Thymus (tissue), 11 donors: ENCODE measurements around the gene RBFOX2. TPM values are rescaled to one million over a fixed set of nuclear protein-coding genes. Genes with fewer than 3 reads are reported as not detected.

Source experiments
- DNase-seq, 9 donors: peaks; one replicate each; pipeline ENCODE4 v3.0.0-alpha.2; 2013; ENCODE audit warnings: low spot score in 9 of 9, low read depth in 6 of 9, missing footprints in 1 of 9
- H3K27ac ChIP-seq, 2 donors: one replicate each; pipeline ENCODE4 v1.5.1; 2013; ENCODE audit warnings: control low read depth in 1 of 2, low read depth in 1 of 2, low read length in 1 of 2, mild to moderate bottlenecking in 1 of 2, moderate library complexity in 1 of 2
- H3K27me3 ChIP-seq, 2 donors: one replicate each; pipeline ENCODE4 v1.5.1; 2013; ENCODE audit warnings: low read length in 1 of 2; ENCODE audit not compliant: control insufficient read depth in 2 of 2, insufficient read depth in 1 of 2
- H3K36me3 ChIP-seq, 2 donors: one replicate each; pipeline ENCODE4 v1.5.1; 2013; ENCODE audit warnings: low read length in 1 of 2, mild to moderate bottlenecking in 1 of 2, moderate library complexity in 1 of 2; ENCODE audit not compliant: control insufficient read depth in 2 of 2, insufficient read depth in 2 of 2
- H3K4me1 ChIP-seq, 2 donors: one replicate each; pipeline ENCODE4 v1.5.1; 2013; ENCODE audit warnings: low read length in 2 of 2; ENCODE audit not compliant: control insufficient read depth in 2 of 2, insufficient read depth in 2 of 2
- H3K4me3 ChIP-seq, 2 donors: one replicate each; pipeline ENCODE4 v1.5.1; 2013; ENCODE audit warnings: low read length in 2 of 2, control low read depth in 1 of 2, mild to moderate bottlenecking in 1 of 2
- H3K9me3 ChIP-seq, 2 donors: one replicate each; pipeline ENCODE4 v1.5.1; 2013; ENCODE audit warnings: low read length in 1 of 2, mild to moderate bottlenecking in 1 of 2; ENCODE audit not compliant: control insufficient read depth in 2 of 2, insufficient read depth in 1 of 2
- WGBS: extraction: QIAGEN DNeasy Blood & Tissue Kit; methylation state at CpG from one replicate; pipeline ENCODE4 v1.1.7; 2013; 5-methylcytosine and 5-hydroxymethylcytosine counted together
- polyA plus RNA-seq: library from polyadenylated mRNA; stranded (reverse); fragments of 200-250 nt; gene quantifications from one replicate; pipeline ENCODE4 v1.2.3, GENCODE V29; 2013
- total RNA-seq: library from RNA; stranded (reverse); fragments of 120-200 nt; gene quantifications from one replicate; pipeline ENCODE4 v1.2.4, GENCODE V29; 2013
- donor health status: healthy.

Gene RBFOX2
- total and polyA plus RNA-seq, 2 donors: 10.2 to 14.9 TPM

- Histone ChIP-seq H3K27me3 (no peaks in the 10 kb centered on the region), H3K9me3 (no peaks in the 10 kb centered on the region), H3K27ac (no peak overlapping the region), H3K4me1 (no peaks in the 10 kb centered on the region), H3K36me3 (no peaks in the 10 kb centered on the region), H3K4me3 (no peak overlapping the region)
- no peak for DNase-seq
- WGBS: 97% methylated on average over 8 of the region's 8 CpGs
These were observed 65.3 kb downstream of the RBFOX2 start for GRCh38 chr22:35963237-35963810.

DNA sequence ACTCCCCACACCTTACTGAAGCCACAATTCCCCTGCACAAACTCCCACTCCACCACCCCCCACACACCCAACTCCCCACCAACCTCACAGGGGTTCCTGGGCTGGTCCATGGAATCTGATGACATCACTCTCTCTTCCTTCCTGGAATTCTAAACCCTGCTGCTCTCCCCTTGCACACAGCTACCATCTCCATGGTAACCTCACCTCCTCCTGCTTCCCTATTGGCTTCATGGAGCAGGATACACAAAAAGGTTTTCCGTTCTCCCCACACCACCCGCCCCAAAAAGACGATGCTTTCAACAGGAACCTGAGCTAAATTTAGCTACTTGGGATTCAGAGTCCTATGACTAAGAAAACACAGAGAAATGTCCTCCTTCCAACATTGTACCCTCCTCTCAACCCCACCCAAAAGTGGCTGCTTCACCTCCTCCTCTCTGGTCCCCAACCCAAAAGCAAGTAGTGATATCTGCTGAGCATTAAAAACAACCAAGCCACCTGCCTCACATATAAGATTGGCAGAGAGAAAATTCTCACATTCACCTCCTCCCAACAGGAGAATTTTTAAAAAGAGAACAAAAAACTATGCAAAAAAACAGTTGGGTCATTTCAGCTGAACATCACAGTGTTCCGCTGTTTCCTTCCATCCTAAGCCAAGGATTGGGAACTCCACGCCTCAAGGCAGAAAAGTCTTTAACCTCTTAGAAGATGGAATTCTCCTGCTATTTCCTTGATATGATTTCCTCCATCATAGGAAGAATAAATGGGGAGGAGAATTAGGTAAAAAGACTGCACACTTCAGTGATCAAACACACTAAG is 66.9 kb downstream of the RBFOX2 start:
- Histone ChIP-seq H3K9me3 (no peaks in the 10 kb centered on the region), H3K27ac (no peak overlapping the region), H3K36me3 (no peaks in the 10 kb centered on the region), H3K4me1 (no peaks in the 10 kb centered on the region), H3K27me3 (no peaks in the 10 kb centered on the region), H3K4me3 (no peak overlapping the region)
- DNase-seq: no peak
- 87% methylated on average over 5 of the region's 5 CpGs for WGBS

- DNase-seq: no peak
- H3K4me1 ChIP-seq: no peaks in the 10 kb centered on the region
- no peaks in the 10 kb centered on the region for H3K36me3 ChIP-seq
- H3K27ac ChIP-seq: no peak overlapping the region
- no peaks in the 10 kb centered on the region for H3K27me3 ChIP-seq
- 100% methylated on average over 2 of the region's 2 CpGs for WGBS
- no peaks in the 10 kb centered on the region for H3K9me3 ChIP-seq
- no peak overlapping the region for H3K4me3 ChIP-seq
These were observed 67.8 kb downstream of the RBFOX2 start for GRCh38 chr22:35960854-35961253.

GRCh38 chr22:35959121-35959800 is 69.4 kb downstream of the RBFOX2 start:
- H3K4me1 ChIP-seq: no peaks in the 10 kb centered on the region
- H3K27ac ChIP-seq: no peak overlapping the region
- WGBS: 98% methylated on average over 5 of the region's 5 CpGs
- no peaks in the 10 kb centered on the region for H3K9me3 ChIP-seq
- no peak overlapping the region for H3K4me3 ChIP-seq
- no peaks in the 10 kb centered on the region for H3K36me3 ChIP-seq
- DNase-seq: no peak
- no peaks in the 10 kb centered on the region for H3K27me3 ChIP-seq

- Histone ChIP-seq H3K27ac (no peak overlapping the region), H3K27me3 (no peaks in the 10 kb centered on the region), H3K9me3 (no peaks in the 10 kb centered on the region), H3K4me3 (no peak overlapping the region), H3K36me3 (no peaks in the 10 kb centered on the region), H3K4me1 (no peaks in the 10 kb centered on the region)
- no peak for DNase-seq
- 92% methylated on average over 2 of the region's 2 CpGs for WGBS
These were observed 70.3 kb downstream of the RBFOX2 start for GRCh38 chr22:35958334-35958733.

DNA sequence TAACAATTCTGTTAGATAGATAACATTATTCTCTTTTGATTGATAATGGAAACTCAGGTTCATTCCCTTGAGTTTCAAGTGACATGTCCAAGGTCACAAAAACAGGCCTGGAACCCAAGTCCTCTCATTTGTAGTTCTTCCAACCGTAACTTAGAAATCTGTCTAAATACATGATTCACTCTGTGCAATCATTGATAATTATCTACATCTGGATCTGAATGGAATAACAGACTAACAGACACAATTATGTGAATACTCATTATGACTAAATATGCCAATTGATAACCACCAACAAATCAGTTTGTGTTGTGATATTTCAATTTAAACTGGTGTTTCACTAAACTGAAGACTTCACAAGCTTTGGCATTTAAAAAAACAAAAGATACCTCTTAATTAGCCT is 71.0 kb downstream of the RBFOX2 start:
- Histone ChIP-seq H3K9me3 (no peaks in the 10 kb centered on the region), H3K36me3 (no peaks in the 10 kb centered on the region), H3K4me3 (no peak overlapping the region), H3K4me1 (no peaks in the 10 kb centered on the region), H3K27ac (no peak overlapping the region), H3K27me3 (no peaks in the 10 kb centered on the region)
- DNase-seq: no peak
- WGBS: 99% methylated on average over 1 of the region's 1 CpG

DNA sequence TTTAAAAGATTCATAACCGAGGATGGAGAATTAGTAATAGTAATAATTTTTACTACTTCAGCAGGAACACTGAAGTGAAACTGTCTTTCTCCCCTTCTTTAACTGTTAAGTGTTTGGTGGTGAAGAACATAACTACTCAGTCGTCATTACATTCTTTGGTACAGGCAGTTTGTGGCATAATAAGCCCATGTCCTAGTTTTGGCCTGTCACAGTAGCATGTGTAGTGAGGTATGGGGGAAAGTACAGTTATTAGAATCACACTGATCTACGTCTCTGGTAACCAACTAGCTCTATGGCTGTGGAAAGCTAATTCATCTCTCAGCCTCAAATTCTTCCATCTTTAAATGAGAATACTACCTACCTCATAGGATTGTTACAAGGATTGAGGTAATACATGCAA is 71.8 kb downstream of the RBFOX2 start:
- DNase-seq: no peak
- Histone ChIP-seq H3K36me3 (no peaks in the 10 kb centered on the region), H3K27me3 (no peaks in the 10 kb centered on the region), H3K27ac (no peak overlapping the region), H3K4me1 (no peaks in the 10 kb centered on the region), H3K9me3 (no peaks in the 10 kb centered on the region), H3K4me3 (no peak overlapping the region)
- WGBS: 97% methylated on average over 3 of the region's 3 CpGs

DNA sequence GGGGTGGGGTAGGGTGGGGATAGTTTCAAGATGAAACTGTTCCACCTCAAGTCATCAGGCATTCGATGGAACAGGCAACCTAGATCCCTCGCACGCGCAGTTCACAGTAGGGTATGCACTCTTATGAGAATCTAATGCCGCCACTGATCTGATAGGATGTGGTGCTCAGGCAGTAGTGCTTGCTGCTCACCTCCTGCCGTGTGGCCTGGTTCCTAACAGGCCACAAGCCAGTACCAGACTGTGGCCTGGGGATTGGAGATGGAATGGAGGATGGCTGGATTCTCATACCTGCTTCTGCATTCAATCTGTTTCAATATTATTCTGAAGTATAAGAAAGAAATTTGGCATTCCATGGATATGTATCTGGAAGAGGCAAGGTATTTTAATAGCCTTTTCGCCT is 73.1 kb downstream of the RBFOX2 start:
- Histone ChIP-seq H3K27me3 (no peaks in the 10 kb centered on the region), H3K36me3 (no peaks in the 10 kb centered on the region), H3K27ac (no peak overlapping the region), H3K9me3 (no peaks in the 10 kb centered on the region), H3K4me1 (no peaks in the 10 kb centered on the region), H3K4me3 (no peak overlapping the region)
- 97% methylated on average over 7 of the region's 7 CpGs for WGBS
- no peak for DNase-seq

DNA sequence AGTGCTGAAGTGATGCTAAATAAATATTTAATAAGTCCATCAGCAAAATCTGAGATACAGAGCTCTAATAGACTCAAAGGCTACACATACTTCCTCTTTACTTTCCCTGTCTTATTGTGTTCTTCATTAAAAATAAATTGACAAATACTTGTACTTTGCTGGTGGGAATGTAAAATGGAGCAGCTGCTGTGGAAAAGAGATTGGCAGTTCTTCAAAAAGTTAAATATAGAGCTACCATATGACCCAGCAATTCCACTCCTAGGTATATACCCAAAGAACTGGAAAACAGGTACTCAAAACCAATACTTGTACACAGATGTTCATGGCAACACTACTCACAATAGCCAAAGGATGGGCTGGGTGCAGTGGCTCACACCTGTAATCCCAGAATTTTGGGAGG is 76.0 kb downstream of the RBFOX2 start:
- DNase-seq: no peak
- H3K4me1 ChIP-seq: no peaks in the 10 kb centered on the region
- H3K36me3 ChIP-seq: no peaks in the 10 kb centered on the region
- no peak overlapping the region for H3K27ac ChIP-seq
- H3K9me3 ChIP-seq: no peaks in the 10 kb centered on the region
- no peaks in the 10 kb centered on the region for H3K27me3 ChIP-seq
- H3K4me3 ChIP-seq: no peak overlapping the region
